B cell (primary cell): ENCODE measurements around the gene TIE1. TPM values are rescaled to one million over a fixed set of nuclear protein-coding genes. Genes with fewer than 3 reads are reported as not detected.

Experiments
- ATAC-seq: fragments of 200-7000 bp; cut with Tn5 transposase; one replicate; pipeline ENCODE4 v1.10.0; 2021; ENCODE audit warnings: low read depth, mild to moderate bottlenecking, moderate number of reproducible peaks, moderate library complexity
- CTCF ChIA-PET: fragments of 350-600 bp; sonication (Branson Sonifier 250); formaldehyde crosslinking; loops from one replicate; lab custom pipeline; 2021; ENCODE audit warnings: antibody characterized with exemption, inconsistent platforms; lab: Charles Lee
- POLR2A ChIA-PET: fragments of 350-600 bp; sonication (Branson Sonifier 250); formaldehyde crosslinking; loops from one replicate; lab custom pipeline; 2021; ENCODE audit warnings: antibody characterized with exemption; lab: Charles Lee
- DNase-seq: peaks from one replicate; pipeline ENCODE4 v3.0.0; 2013
- H2AFZ ChIP-seq: 2 replicates; pipeline ENCODE4 v1.6.1; 2012; ENCODE audit warnings: mild to moderate bottlenecking, low read depth, low read length; ENCODE audit not compliant: insufficient read depth, poor library complexity, severe bottlenecking
- H3K27ac ChIP-seq, 2 donors: 1 replicate in 1 of 2; 2 replicates in 1 of 2; pipeline ENCODE4 v1.5.1; 2012 to 2013; ENCODE audit warnings: low read length in 2 of 2, mild to moderate bottlenecking in 2 of 2, moderate library complexity in 1 of 2
- H3K27me3 ChIP-seq, 4 experiments: fragments of 200-600 bp in 1 of 4; sonication (generic) in 1 of 4; replicated peaks in 1 of 4; 1 replicate in 2 of 4; 2 replicates in 2 of 4; pipeline versions ENCODE4 v1.6.1 to v1.7.0; 2013 to 2016; ENCODE audit warnings: low read length in 3 of 4, mild to moderate bottlenecking in 2 of 4, mixed read lengths in 1 of 4, moderate library complexity in 1 of 4; ENCODE audit not compliant: insufficient read depth in 4 of 4, control insufficient read depth in 3 of 4; ENCODE audit errors: control extremely low read depth in 1 of 4
- H3K36me3 ChIP-seq, 2 experiments: replicated peaks in 1 of 2; 1 replicate in 1 of 2; 2 replicates in 1 of 2; pipeline versions ENCODE4 v1.6.1 to v1.7.1; 2013; ENCODE audit warnings: low read length in 1 of 2; ENCODE audit not compliant: insufficient read depth in 2 of 2, control insufficient read depth in 1 of 2; ENCODE audit errors: control extremely low read depth in 1 of 2, extremely low read depth in 1 of 2
- H3K4me1 ChIP-seq, 2 donors: fragments of 200-600 bp in 1 of 2; sonication (generic) in 1 of 2; 1 replicate in 1 of 2; 2 replicates in 1 of 2; pipeline versions ENCODE4 v1.5.1 to v1.6.1; 2013 to 2017; ENCODE audit warnings: low read length in 2 of 2; ENCODE audit not compliant: control insufficient read depth in 2 of 2, insufficient read depth in 2 of 2
- H3K4me2 ChIP-seq: replicated peaks from 2 replicates; pipeline ENCODE3; 2012; ENCODE audit warnings: mild to moderate bottlenecking, low read depth, low read length; ENCODE audit not compliant: poor library complexity, severe bottlenecking
- H3K4me3 ChIP-seq, 5 experiments: fragments of 200-600 bp in 1 of 5; sonication (generic) in 1 of 5; 1 replicate in 3 of 5; 2 replicates in 2 of 5; pipeline versions ENCODE4 v1.5.1 to v1.7.0; 2011 to 2016; ENCODE audit warnings: low read length in 4 of 5, mild to moderate bottlenecking in 4 of 5, low read depth in 2 of 5, control low read depth in 1 of 5, moderate library complexity in 1 of 5; ENCODE audit not compliant: insufficient read depth in 1 of 5; ENCODE audit errors: control extremely low read depth in 1 of 5, extremely low read depth in 1 of 5
- H3K79me2 ChIP-seq: fragments of 200-600 bp; sonication (generic); one replicate; pipeline ENCODE4 v1.6.0; 2016; ENCODE audit warnings: low read length; ENCODE audit not compliant: control insufficient read depth, insufficient read depth
- H3K9ac ChIP-seq: fragments of 200-600 bp; sonication (generic); 2 replicates; pipeline ENCODE4 v1.6.1; 2017; ENCODE audit warnings: mild to moderate bottlenecking, low read length, moderate library complexity
- H3K9me3 ChIP-seq, 3 donors: one replicate each; pipeline versions ENCODE4 v1.6.1 to v1.7.1; 2013; ENCODE audit warnings: low read length in 2 of 3; ENCODE audit not compliant: control insufficient read depth in 2 of 3, insufficient read depth in 1 of 3; ENCODE audit errors: control extremely low read depth in 1 of 3
- H4K20me1 ChIP-seq: 2 replicates; pipeline ENCODE4 v1.6.0; 2012; ENCODE audit warnings: mild to moderate bottlenecking, low read length; ENCODE audit not compliant: insufficient read depth, control insufficient read depth, poor library complexity, severe bottlenecking
- H3K27ac Mint-ChIP-seq: one replicate; pipeline ENCODE4 v1.8.0; 2021; ENCODE audit warnings: mixed read lengths
- H3K27me3 Mint-ChIP-seq: one replicate; pipeline ENCODE4 v1.8.0; 2021; ENCODE audit warnings: mixed read lengths
- H3K4me1 Mint-ChIP-seq: one replicate; pipeline ENCODE4 v1.8.0; 2021; ENCODE audit warnings: mixed read lengths
- H3K4me3 Mint-ChIP-seq: one replicate; pipeline ENCODE4 v1.8.0; 2021; ENCODE audit warnings: mixed read lengths
- H3K9me3 Mint-ChIP-seq: one replicate; pipeline ENCODE4 v1.8.0; 2022; ENCODE audit warnings: mixed read lengths; ENCODE audit not compliant: insufficient read depth
- EZH2 ChIP-seq: IDR thresholded peaks from 2 replicates; pipeline ENCODE4 v1.6.1; 2012; ENCODE audit warnings: borderline replicate concordance, low read depth, mild to moderate bottlenecking, moderate library complexity, low read length; ENCODE audit not compliant: insufficient read depth, poor library complexity, severe bottlenecking
- WGBS: methylation state at CpG from one replicate; pipeline ENCODE4 v1.1.5; 2013; ENCODE audit warnings: missing lambda C conversion rate; ENCODE audit not compliant: insufficient coverage; 5-methylcytosine and 5-hydroxymethylcytosine counted together
- intact Hi-C: fragments of 100-400 bp; cut with micrococcal nuclease; formaldehyde crosslinking; loops from one replicate; pipeline ENCODE4 v1.10.0; 2022
- polyA plus RNA-seq: library from polyadenylated mRNA; depleted of rRNA; stranded (reverse); fragments of >200 nt; gene quantifications from 2 replicates; pipeline ENCODE4 v1.2.3, GENCODE V29; 2012
- total RNA-seq, 2 donors: library from RNA; stranded (reverse); fragments of 120-200 nt in 1 of 2; gene quantifications; 1 replicate in 1 of 2; 2 replicates in 1 of 2; pipeline versions ENCODE4 v1.2.3 to v1.2.4, GENCODE V29; 2013 to 2022
- TF ChIP-seq, protein P1 (sequence below): fragments of 200-600 bp; IDR thresholded peaks from one replicate; pipeline ENCODE4 v1.8.0; 2022; ENCODE audit warnings: antibody characterized with exemption, mild to moderate bottlenecking

TIE1 gene
- total and polyA plus RNA-seq, 2 donors (not counting 1 experiment from before 2014, with no cell fraction given): 0.10 TPM; not detected in 1

DNA sequence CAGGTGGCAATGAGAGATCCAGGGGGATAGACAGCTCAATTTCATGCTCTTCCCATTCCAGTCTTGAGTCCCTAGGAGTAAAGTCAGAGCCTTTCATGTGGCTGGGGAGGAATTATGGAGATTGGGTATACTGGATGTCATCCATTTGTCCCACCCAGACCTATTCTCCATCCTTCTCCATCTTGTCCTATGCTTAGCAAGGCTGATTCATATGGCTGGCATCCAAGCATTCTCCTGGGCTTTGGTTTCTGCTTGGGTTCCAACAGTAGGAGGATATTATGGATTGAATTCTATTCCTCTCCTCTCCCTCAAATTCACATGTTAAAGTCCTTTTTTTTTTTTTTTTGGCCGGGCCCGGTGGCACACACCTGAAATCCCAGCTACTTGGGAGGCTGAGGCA is 54.2 kb downstream of the TIE1 start:
- H3K27ac ChIP-seq: no peak overlapping the region
- H4K20me1 ChIP-seq: no peaks in the 10 kb centered on the region
- CTCF ChIA-PET: interaction anchor here (0.7 to 1.4 kb wide), 4 partner anchors 13 to 870 kb away, joined by 3 to 4 read pairs (median 3); no protein-coding TSS in a partner anchor
- Mint-ChIP-seq H3K27ac (no peak overlapping the region), H3K9me3 (no peaks in the 10 kb centered on the region), H3K27me3 (no peaks in the 10 kb centered on the region), H3K4me3 (no peak overlapping the region), H3K4me1 (peaks cover 18% of the 10 kb centered on the region)
- no peaks in the 10 kb centered on the region for H3K9me3 ChIP-seq
- no peak overlapping the region for H3K4me2 ChIP-seq
- H3K4me1 ChIP-seq: peaks cover 9 to 15% of the 10 kb centered on the region in 2 donors
- no peak overlapping the region for H3K9ac ChIP-seq
- H3K4me3 ChIP-seq: no peak overlapping the region
- H3K36me3 ChIP-seq: no peaks in the 10 kb centered on the region
- WGBS: no CpG with 5 or more reads among the region's 2 CpGs
- H2AFZ ChIP-seq: no peak overlapping the region
- DNase-seq: no peak
- no peak for TF ChIP-seq EZH2
- TF ChIP-seq, protein P1, sequence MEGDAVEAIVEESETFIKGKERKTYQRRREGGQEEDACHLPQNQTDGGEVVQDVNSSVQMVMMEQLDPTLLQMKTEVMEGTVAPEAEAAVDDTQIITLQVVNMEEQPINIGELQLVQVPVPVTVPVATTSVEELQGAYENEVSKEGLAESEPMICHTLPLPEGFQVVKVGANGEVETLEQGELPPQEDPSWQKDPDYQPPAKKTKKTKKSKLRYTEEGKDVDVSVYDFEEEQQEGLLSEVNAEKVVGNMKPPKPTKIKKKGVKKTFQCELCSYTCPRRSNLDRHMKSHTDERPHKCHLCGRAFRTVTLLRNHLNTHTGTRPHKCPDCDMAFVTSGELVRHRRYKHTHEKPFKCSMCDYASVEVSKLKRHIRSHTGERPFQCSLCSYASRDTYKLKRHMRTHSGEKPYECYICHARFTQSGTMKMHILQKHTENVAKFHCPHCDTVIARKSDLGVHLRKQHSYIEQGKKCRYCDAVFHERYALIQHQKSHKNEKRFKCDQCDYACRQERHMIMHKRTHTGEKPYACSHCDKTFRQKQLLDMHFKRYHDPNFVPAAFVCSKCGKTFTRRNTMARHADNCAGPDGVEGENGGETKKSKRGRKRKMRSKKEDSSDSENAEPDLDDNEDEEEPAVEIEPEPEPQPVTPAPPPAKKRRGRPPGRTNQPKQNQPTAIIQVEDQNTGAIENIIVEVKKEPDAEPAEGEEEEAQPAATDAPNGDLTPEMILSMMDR: no peak
- H3K79me2 ChIP-seq: peaks cover 5% of the 10 kb centered on the region
- intact Hi-C loops: loop anchor here (5.0 kb wide), 2 partner anchors 508 to 698 kb away; partner anchors contain the start of genes PPIH and ZNF691
- POLR2A ChIA-PET: interaction anchor here (1.0 kb wide), 1 partner anchor 115 kb away, joined by 3 read pairs; no protein-coding TSS in a partner anchor
- no peak for ATAC-seq
- no peaks in the 10 kb centered on the region for H3K27me3 ChIP-seq

DNA sequence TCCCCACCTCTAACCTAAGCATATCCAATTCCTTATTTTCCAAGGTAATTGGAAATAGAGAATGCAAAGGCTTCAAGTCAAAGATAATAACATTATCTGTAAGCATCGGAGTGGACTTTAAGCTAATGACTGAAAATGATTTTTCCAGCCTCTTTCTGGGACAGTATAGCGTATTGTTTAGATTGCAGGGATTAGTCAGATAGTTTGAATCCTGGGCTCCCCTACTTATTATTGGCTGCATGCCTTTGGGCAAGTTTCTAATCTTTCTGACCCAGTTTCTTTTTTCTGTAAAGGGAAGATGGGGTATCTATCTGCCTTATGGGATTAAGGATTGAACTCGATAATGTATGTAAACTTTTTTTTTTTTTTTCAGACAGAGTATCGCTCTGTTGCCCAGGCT is 56.5 kb downstream of the TIE1 start:
- 100% methylated on average over 2 of the region's 4 CpGs for WGBS
- intact Hi-C loops: loop anchor here (5.0 kb wide), 2 partner anchors 510 to 700 kb away; partner anchors contain the start of genes PPIH and ZNF691
- Mint-ChIP-seq H3K4me1 (peaks cover 18% of the 10 kb centered on the region), H3K4me3 (peak overlapping the region; percentile 10), H3K27me3 (no peaks in the 10 kb centered on the region), H3K27ac (no peak overlapping the region), H3K9me3 (no peaks in the 10 kb centered on the region)
- no peaks in the 10 kb centered on the region for H3K27me3 ChIP-seq
- H3K4me3 ChIP-seq: no peak overlapping the region
- ChIA-PET POLR2A (interaction anchor here (0.8 to 3.5 kb wide), 2 partner anchors 10 to 185 kb away, joined by 5 to 34 read pairs; partner anchors contain the start of genes CFAP57, EBNA1BP2 and ELOVL1), CTCF (interaction anchor here (1.4 to 2.5 kb wide), 2 partner anchors 11 to 57 kb away, joined by 6 to 12 read pairs; partner anchors contain the start of gene ELOVL1)
- H3K27ac ChIP-seq: no peak overlapping the region
- no peaks in the 10 kb centered on the region for H4K20me1 ChIP-seq
- peaks cover 9 to 15% of the 10 kb centered on the region in 2 donors for H3K4me1 ChIP-seq
- no peaks in the 10 kb centered on the region for H3K9me3 ChIP-seq
- no peak overlapping the region for H2AFZ ChIP-seq
- H3K9ac ChIP-seq: no peak overlapping the region
- ATAC-seq (no peak), DNase-seq (no peak)
- no peak overlapping the region for H3K4me2 ChIP-seq
- no peak for TF ChIP-seq EZH2
- TF ChIP-seq, protein P1: no peak
- peaks cover 5% of the 10 kb centered on the region for H3K79me2 ChIP-seq
- H3K36me3 ChIP-seq: peaks cover 0 to 8% of the 10 kb centered on the region in 2 experiments
